WERI-Rb-1 (cell line): ENCODE results near the gene C17orf114.

Source experiments
- DNase-seq: peaks from one replicate; pipeline ENCODE4 v3.0.0-alpha.2; 2020
- H3K27ac ChIP-seq: fragments of 250-450 bp; sonication (Bioruptor Pico); 2 replicates; pipeline ENCODE4 v1.5.1; 2020; ENCODE audit warnings: mild to moderate bottlenecking, moderate library complexity
- H3K27me3 ChIP-seq: fragments of 250-450 bp; sonication (Bioruptor Pico); 2 replicates; pipeline ENCODE4 v1.5.1; 2021; ENCODE audit warnings: mild to moderate bottlenecking, low read depth, moderate library complexity; ENCODE audit not compliant: insufficient read depth, severe bottlenecking
- H3K36me3 ChIP-seq: fragments of 250-450 bp; sonication (Bioruptor Pico); 2 replicates; pipeline ENCODE4 v1.5.1; 2020; ENCODE audit warnings: mild to moderate bottlenecking, moderate library complexity
- H3K4me3 ChIP-seq: 2 replicates; pipeline ENCODE4 v1.5.1; 2011; ENCODE audit warnings: low read depth, mild to moderate bottlenecking, control low read depth, low read length
- H3K9me3 ChIP-seq: fragments of 250-450 bp; sonication (Bioruptor Pico); 2 replicates; pipeline ENCODE4 v1.5.1; 2021; ENCODE audit warnings: mild to moderate bottlenecking, moderate library complexity; ENCODE audit not compliant: severe bottlenecking
- CTCF ChIP-seq: IDR thresholded peaks from 2 replicates; pipeline ENCODE4 v1.5.1; 2011; ENCODE audit warnings: low read depth, mild to moderate bottlenecking, control low read depth, inconsistent platforms, low read length

C17orf114 gene

GRCh38 chr17:4818276-4818675 is 16.1 kb upstream of the C17orf114 start:
- Histone ChIP-seq H3K4me3 (no peak overlapping the region), H3K27me3 (no peaks in the 10 kb centered on the region), H3K27ac (no peak overlapping the region), H3K36me3 (peaks cover 28% of the 10 kb centered on the region), H3K9me3 (no peaks in the 10 kb centered on the region)
- DNase-seq = peak; percentile 31
- TF ChIP-seq CTCF = no peak

- Histone ChIP-seq H3K27ac (no peak overlapping the region), H3K27me3 (no peaks in the 10 kb centered on the region), H3K36me3 (peaks cover 22% of the 10 kb centered on the region), H3K9me3 (no peaks in the 10 kb centered on the region), H3K4me3 (no peak overlapping the region)
- TF ChIP-seq CTCF = no peak
- DNase-seq = no peak
Measured at GRCh38 chr17:4816826-4817225, 14.7 kb upstream of the C17orf114 start.

GRCh38 chr17:4815043-4815675 is 13.0 kb upstream of the C17orf114 start:
- no peak for DNase-seq
- peaks cover 29% of the 10 kb centered on the region for H3K36me3 ChIP-seq
- H3K27me3 ChIP-seq = no peaks in the 10 kb centered on the region
- H3K27ac ChIP-seq = no peak overlapping the region
- no peak overlapping the region for H3K4me3 ChIP-seq
- no peaks in the 10 kb centered on the region for H3K9me3 ChIP-seq
- peak; percentile 61 for TF ChIP-seq CTCF

GRCh38 chr17:4812690-4813089 is 10.6 kb upstream of the C17orf114 start:
- Histone ChIP-seq H3K9me3 (no peaks in the 10 kb centered on the region), H3K27ac (no peak overlapping the region), H3K4me3 (no peak overlapping the region), H3K27me3 (no peaks in the 10 kb centered on the region), H3K36me3 (peaks cover 30% of the 10 kb centered on the region)
- no peak for DNase-seq
- no peak for TF ChIP-seq CTCF

GRCh38 chr17:4811471-4811870 is 9.3 kb upstream of the C17orf114 start:
- Histone ChIP-seq H3K27me3 (no peaks in the 10 kb centered on the region), H3K36me3 (peaks cover 19% of the 10 kb centered on the region), H3K4me3 (no peak overlapping the region), H3K27ac (no peak overlapping the region), H3K9me3 (no peaks in the 10 kb centered on the region)
- no peak for TF ChIP-seq CTCF
- no peak for DNase-seq

GRCh38 chr17:4810696-4811290 is 8.7 kb upstream of the C17orf114 start:
- Histone ChIP-seq H3K27me3 (no peaks in the 10 kb centered on the region), H3K36me3 (peaks cover 17% of the 10 kb centered on the region), H3K9me3 (no peaks in the 10 kb centered on the region), H3K4me3 (no peak overlapping the region), H3K27ac (no peak overlapping the region)
- TF ChIP-seq CTCF = no peak
- DNase-seq = no peak
